BJ (cell line): Measurements from ENCODE around the gene LARP7. TPM values are rescaled to one million over a fixed set of nuclear protein-coding genes. Genes with fewer than 3 reads are reported as not detected.
A peak's percentile ranks its signal among the peaks of the same experiment; 100 is the strongest.
"Not testable (repeated sequence)": the region's sequence is repeated elsewhere in the genome, so short reads cannot be mapped to it uniquely, and the experiment has no call there.

Experiments
- CTCF ChIA-PET: fragments of 350-600 bp; formaldehyde crosslinking; extraction: SDS; loops from one replicate; lab custom pipeline; 2021; ENCODE audit warnings: antibody characterized with exemption, inconsistent platforms; lab: Yijun Ruan, JAX
- POLR2A ChIA-PET: fragments of 300-600 bp; sonication (Branson Sonifier 250); formaldehyde crosslinking; extraction: SDS; loops from one replicate; lab custom pipeline; 2021; ENCODE audit warnings: antibody characterized with exemption; lab: Charles Lee
- DNase-seq: peaks from one replicate; pipeline ENCODE4 v3.0.0-alpha.2; 2011; ENCODE audit warnings: low read depth
- H3K27me3 ChIP-seq: 2 replicates; pipeline ENCODE4 v1.6.0; 2011; ENCODE audit warnings: low read length; ENCODE audit not compliant: control insufficient read depth, insufficient read depth
- H3K36me3 ChIP-seq: 2 replicates; pipeline ENCODE4 v1.5.1; 2011; ENCODE audit warnings: low read length; ENCODE audit not compliant: control insufficient read depth, insufficient read depth
- H3K4me3 ChIP-seq: 2 replicates; pipeline ENCODE4 v1.5.1; 2011; ENCODE audit warnings: low read depth, mild to moderate bottlenecking, control low read depth, low read length
- CTCF ChIP-seq: IDR thresholded peaks from 2 replicates; pipeline ENCODE4 v1.5.1; 2011; ENCODE audit warnings: low read depth, mild to moderate bottlenecking, control low read depth, inconsistent platforms, low read length, moderate library complexity; ENCODE audit not compliant: insufficient read depth
- polyA plus RNA-seq: library from polyadenylated mRNA; depleted of rRNA; stranded (reverse); fragments of >200 nt; gene quantifications from 2 replicates; pipeline ENCODE4 v1.2.3, GENCODE V29; 2011

The LARP7 gene
- polyA plus RNA-seq, 1 experiment: 6.3 TPM

- Histone ChIP-seq H3K36me3 (no peaks in the 10 kb centered on the region), H3K27me3 (no peaks in the 10 kb centered on the region), H3K4me3 (no peak overlapping the region)
- CTCF ChIA-PET: no interaction called here
- no peak for TF ChIP-seq CTCF
- POLR2A ChIA-PET: no interaction called here
- no peak for DNase-seq
Observed at GRCh38 chr4:112594993-112595392, 42.0 kb upstream of the LARP7 start.

- DNase-seq: peak; percentile 9
- CTCF ChIA-PET: interaction anchor here (0.6 to 6.4 kb wide), 10 partner anchors 15 to 505 kb away, joined by 3 to 110 read pairs (median 4); no protein-coding TSS in a partner anchor
- Histone ChIP-seq H3K4me3 (no peak overlapping the region), H3K36me3 (no peaks in the 10 kb centered on the region), H3K27me3 (no peaks in the 10 kb centered on the region)
- peak; percentile 73 for TF ChIP-seq CTCF
- POLR2A ChIA-PET: no interaction called here
Observed at GRCh38 chr4:112604589-112604988, 32.4 kb upstream of the LARP7 start.

GRCh38 chr4:112612814-112613213, 24.1 kb upstream of the LARP7 start:
- CTCF ChIA-PET: interaction anchor here (0.6 kb wide), 1 partner anchor 132 kb away, joined by 3 read pairs; no protein-coding TSS in a partner anchor
- H3K27me3 ChIP-seq, DNase-seq, H3K36me3 ChIP-seq, POLR2A ChIA-PET, H3K4me3 ChIP-seq: not testable (repeated sequence)

- Histone ChIP-seq H3K27me3 (no peaks in the 10 kb centered on the region), H3K4me3 (no peak overlapping the region), H3K36me3 (no peaks in the 10 kb centered on the region)
- no peak for DNase-seq
- no peak for TF ChIP-seq CTCF
- CTCF ChIA-PET: no interaction called here
- POLR2A ChIA-PET: interaction anchor here (0.5 kb wide), 1 partner anchor 173 kb away, joined by 3 read pairs; no protein-coding TSS in a partner anchor
Observed at GRCh38 chr4:112616984-112617383, 20.0 kb upstream of the LARP7 start.

- no peak for DNase-seq
- Histone ChIP-seq H3K36me3 (no peaks in the 10 kb centered on the region), H3K4me3 (no peak overlapping the region), H3K27me3 (no peaks in the 10 kb centered on the region)
- POLR2A ChIA-PET: no interaction called here
- TF ChIP-seq CTCF: no peak
- CTCF ChIA-PET: interaction anchor here (0.8 kb wide), 1 partner anchor 136 kb away, joined by 3 read pairs; no protein-coding TSS in a partner anchor
Observed at GRCh38 chr4:112626228-112626627, 10.7 kb upstream of the LARP7 start.
